ENCODE data around the gene NELL2. TPM values are rescaled to one million over a fixed set of nuclear protein-coding genes. Genes with fewer than 3 reads are reported as not detected.

The NELL2 gene
- total and polyA plus RNA-seq, 4 donors = 0.09 to 0.42 (median 0.17) TPM; not detected in 1

DNA sequence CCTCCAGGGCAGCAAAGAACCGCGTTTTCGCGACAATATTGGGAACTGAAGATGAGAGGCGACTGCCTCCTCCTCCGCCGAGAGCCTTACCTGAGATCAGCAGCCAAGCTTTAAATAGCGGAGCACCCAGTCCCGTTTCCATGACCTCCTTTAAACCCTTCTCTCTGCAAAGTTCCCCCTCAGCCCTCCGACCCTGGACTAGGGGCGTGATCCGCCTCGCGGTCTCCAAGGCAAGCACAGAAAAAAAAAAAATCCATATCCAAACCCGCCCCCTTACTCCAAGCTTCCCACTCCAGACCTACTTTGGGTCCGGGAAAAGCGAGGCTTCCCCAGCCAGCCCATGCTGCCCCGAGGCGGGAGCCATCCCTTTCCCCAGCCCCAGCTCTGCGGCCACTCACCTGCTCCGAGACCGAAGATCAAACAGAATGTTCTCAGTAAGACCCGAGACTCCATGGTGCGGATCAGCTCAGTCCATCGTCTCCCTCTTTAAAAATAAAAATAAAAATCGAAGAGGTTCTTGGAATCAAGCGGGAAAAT, 630 bp downstream of the NELL2 start:
- TF ChIP-seq RAD21 (IDR thresholded peaks at IDR 0.05) (no peak), HNF4G (IDR thresholded peaks at IDR 0.05) (no peak)
- TF ChIP-seq, protein P1, sequence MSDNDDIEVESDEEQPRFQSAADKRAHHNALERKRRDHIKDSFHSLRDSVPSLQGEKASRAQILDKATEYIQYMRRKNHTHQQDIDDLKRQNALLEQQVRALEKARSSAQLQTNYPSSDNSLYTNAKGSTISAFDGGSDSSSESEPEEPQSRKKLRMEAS (IDR thresholded peaks at IDR 0.05) = no peak
- TF ChIP-seq, protein P2, sequence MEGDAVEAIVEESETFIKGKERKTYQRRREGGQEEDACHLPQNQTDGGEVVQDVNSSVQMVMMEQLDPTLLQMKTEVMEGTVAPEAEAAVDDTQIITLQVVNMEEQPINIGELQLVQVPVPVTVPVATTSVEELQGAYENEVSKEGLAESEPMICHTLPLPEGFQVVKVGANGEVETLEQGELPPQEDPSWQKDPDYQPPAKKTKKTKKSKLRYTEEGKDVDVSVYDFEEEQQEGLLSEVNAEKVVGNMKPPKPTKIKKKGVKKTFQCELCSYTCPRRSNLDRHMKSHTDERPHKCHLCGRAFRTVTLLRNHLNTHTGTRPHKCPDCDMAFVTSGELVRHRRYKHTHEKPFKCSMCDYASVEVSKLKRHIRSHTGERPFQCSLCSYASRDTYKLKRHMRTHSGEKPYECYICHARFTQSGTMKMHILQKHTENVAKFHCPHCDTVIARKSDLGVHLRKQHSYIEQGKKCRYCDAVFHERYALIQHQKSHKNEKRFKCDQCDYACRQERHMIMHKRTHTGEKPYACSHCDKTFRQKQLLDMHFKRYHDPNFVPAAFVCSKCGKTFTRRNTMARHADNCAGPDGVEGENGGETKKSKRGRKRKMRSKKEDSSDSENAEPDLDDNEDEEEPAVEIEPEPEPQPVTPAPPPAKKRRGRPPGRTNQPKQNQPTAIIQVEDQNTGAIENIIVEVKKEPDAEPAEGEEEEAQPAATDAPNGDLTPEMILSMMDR (IDR thresholded peaks at IDR 0.05; ENCODE audit: low read depth, low read length, missing input control) = no peak
- TF ChIP-seq, protein P3, sequence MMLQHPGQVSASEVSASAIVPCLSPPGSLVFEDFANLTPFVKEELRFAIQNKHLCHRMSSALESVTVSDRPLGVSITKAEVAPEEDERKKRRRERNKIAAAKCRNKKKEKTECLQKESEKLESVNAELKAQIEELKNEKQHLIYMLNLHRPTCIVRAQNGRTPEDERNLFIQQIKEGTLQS (IDR thresholded peaks at IDR 0.05) = no peak
- H3K9ac ChIP-seq (ENCODE audit: low read depth in 1 of 2, low read length in 2 of 2) = no peak overlapping the region
- peak overlapping the region in 2 of 3 donors; percentile 29 to 68 for H3K4me3 ChIP-seq (ENCODE audit: low read depth in 1 of 3, low read length in 3 of 3)
- no peaks in the 10 kb centered on the region for H3K9me3 ChIP-seq (ENCODE audit: control insufficient read depth in 4 of 4, low read length in 3 of 4)
- H3K4me1 ChIP-seq (ENCODE audit: control insufficient read depth in 4 of 4, insufficient read depth in 4 of 4, low read length in 3 of 4) = peaks cover 11 to 22% (median 20%) of the 10 kb centered on the region in 4 donors
- WGBS = 2% methylated on average over 27 of the region's 27 CpGs
- DNase-seq (ENCODE audit: low spot score) = no peak
- peaks cover 0 to 7% (median 3%) of the 10 kb centered on the region in 4 donors for H3K27me3 ChIP-seq (ENCODE audit: control insufficient read depth in 4 of 4, insufficient read depth in 4 of 4, low read length in 3 of 4)
- H3K36me3 ChIP-seq (ENCODE audit: control insufficient read depth in 4 of 4, insufficient read depth in 3 of 4, low read depth in 1 of 4, low read length in 3 of 4) = no peaks in the 10 kb centered on the region
- H3K27ac ChIP-seq (ENCODE audit: low read depth in 1 of 2, low read length in 2 of 2) = no peak overlapping the region

DNA sequence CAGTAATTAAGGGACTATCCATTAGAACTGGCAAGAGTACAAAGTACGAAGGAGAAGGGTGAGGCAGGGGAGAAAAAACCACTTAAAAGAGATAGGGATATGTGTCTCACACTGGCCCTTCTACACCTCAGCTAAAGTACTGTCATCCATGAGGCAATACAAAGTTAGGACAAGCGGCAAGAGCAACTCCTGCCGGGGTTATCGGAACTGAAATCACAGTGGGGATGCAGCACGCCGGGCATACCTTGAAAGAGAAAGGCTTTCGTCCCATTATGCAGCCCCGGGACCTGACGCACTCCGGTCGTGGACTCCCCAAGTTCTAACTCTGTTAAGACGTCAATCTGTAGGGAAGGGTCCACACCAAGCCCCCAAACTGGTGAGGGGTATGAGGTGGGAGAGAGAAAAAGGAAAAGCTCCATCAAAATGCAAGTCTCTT, 1.1 kb downstream of the NELL2 start:
- no peak for DNase-seq (ENCODE audit: low spot score)
- Histone ChIP-seq H3K36me3 (ENCODE audit: control insufficient read depth in 4 of 4, insufficient read depth in 3 of 4, low read depth in 1 of 4, low read length in 3 of 4) (no peaks in the 10 kb centered on the region), H3K27me3 (ENCODE audit: control insufficient read depth in 4 of 4, insufficient read depth in 4 of 4, low read length in 3 of 4) (peaks cover 0 to 7% (median 3%) of the 10 kb centered on the region in 4 donors), H3K27ac (ENCODE audit: low read depth in 1 of 2, low read length in 2 of 2) (no peak overlapping the region), H3K4me1 (ENCODE audit: control insufficient read depth in 4 of 4, insufficient read depth in 4 of 4, low read length in 3 of 4) (peaks cover 11 to 22% (median 20%) of the 10 kb centered on the region in 4 donors), H3K9me3 (ENCODE audit: control insufficient read depth in 4 of 4, low read length in 3 of 4) (no peaks in the 10 kb centered on the region), H3K9ac (ENCODE audit: low read depth in 1 of 2, low read length in 2 of 2) (no peak overlapping the region), H3K4me3 (ENCODE audit: low read depth in 1 of 3, low read length in 3 of 3) (peak overlapping the region in 2 of 3 donors; percentile 12 to 68)
- TF ChIP-seq, protein P2 (IDR thresholded peaks at IDR 0.05; ENCODE audit: low read depth, low read length, missing input control) = no peak
- no peak for TF ChIP-seq REST (IDR thresholded peaks at IDR 0.05)
- no peak for TF ChIP-seq FOXA2 (IDR thresholded peaks at IDR 0.05)
- TF ChIP-seq HNF4A (conservative IDR thresholded peaks at IDR 0.05) = no peak
- TF ChIP-seq, protein P1 (IDR thresholded peaks at IDR 0.05) = no peak
- no peak for TF ChIP-seq HNF4G (IDR thresholded peaks at IDR 0.05)
- no peak for TF ChIP-seq GABPA (IDR thresholded peaks at IDR 0.05 in 1 of 2, conservative IDR thresholded peaks at IDR 0.05 in 1 of 2)
- TF ChIP-seq EGR1 (IDR thresholded peaks at IDR 0.05; ENCODE audit: low read depth in 2 of 2) = no peak
- TF ChIP-seq TAF1 (conservative IDR thresholded peaks at IDR 0.05) = no peak
- no peak for TF ChIP-seq ZBTB33 (IDR thresholded peaks at IDR 0.05)
- TF ChIP-seq SP1 (IDR thresholded peaks at IDR 0.05) = no peak
- no peak for TF ChIP-seq FOXA1 (IDR thresholded peaks at IDR 0.05)
- TF ChIP-seq YY1 (IDR thresholded peaks at IDR 0.05) = no peak
- TF ChIP-seq JUND (IDR thresholded peaks at IDR 0.05) = no peak
- no peak for TF ChIP-seq RAD21 (IDR thresholded peaks at IDR 0.05)
- 5% methylated on average over 12 of the region's 12 CpGs for WGBS

Measured in liver (tissue), 9 donors.